Memory B cell (primary cell): ENCODE results near the gene NTM.

Source experiments
- ATAC-seq: fragments of 150-1000 bp; cut with Tn5 transposase; 2 replicates; pipeline ENCODE4 v1.10.0; 2021; ENCODE audit warnings: low read depth, mild to moderate bottlenecking, moderate library complexity
- DNase-seq, 2 donors: peaks; one replicate each; pipeline ENCODE4 v3.0.0; 2022; ENCODE audit warnings: low spot score in 2 of 2
- H3K27ac Mint-ChIP-seq: one replicate; pipeline ENCODE4 v1.8.0; 2022; ENCODE audit warnings: mild to moderate bottlenecking, moderate library complexity, mixed read lengths
- H3K27me3 Mint-ChIP-seq: one replicate; pipeline ENCODE4 v1.8.0; 2022; ENCODE audit warnings: mixed read lengths
- H3K36me3 Mint-ChIP-seq: one replicate; pipeline ENCODE4 v1.8.0; 2022; ENCODE audit warnings: mild to moderate bottlenecking, mixed read lengths
- H3K4me1 Mint-ChIP-seq: one replicate; pipeline ENCODE4 v1.8.0; 2022; ENCODE audit warnings: mixed read lengths
- H3K4me3 Mint-ChIP-seq: one replicate; pipeline ENCODE4 v1.8.0; 2022; ENCODE audit warnings: mild to moderate bottlenecking, moderate library complexity, mixed read lengths
- H3K9me3 Mint-ChIP-seq: one replicate; pipeline ENCODE4 v1.8.0; 2022; ENCODE audit warnings: mixed read lengths

The NTM gene

DNA sequence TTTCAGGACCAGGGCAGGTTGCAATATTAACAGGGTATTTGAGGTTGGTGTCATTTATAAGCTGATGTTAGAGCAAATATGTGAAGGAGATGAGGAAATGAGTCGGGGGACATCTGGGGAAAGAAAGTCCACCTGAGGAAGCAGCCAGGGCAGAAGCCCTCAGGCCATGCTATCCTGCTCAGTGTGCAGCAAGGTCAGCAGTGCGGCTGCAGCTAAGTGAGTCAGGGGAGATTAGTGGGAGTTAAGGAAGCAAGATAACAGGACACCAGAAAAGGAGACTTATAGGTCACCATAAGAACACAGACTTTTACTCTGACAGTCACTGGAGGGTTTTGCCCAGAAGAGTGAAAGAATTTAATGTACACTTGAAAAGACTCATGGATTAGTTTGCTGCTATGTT, 468.9 kb downstream of the NTM start:
- H3K4me1 Mint-ChIP-seq = no peaks in the 10 kb centered on the region
- H3K9me3 Mint-ChIP-seq = peaks cover 2% of the 10 kb centered on the region
- H3K4me3 Mint-ChIP-seq = no peak overlapping the region
- DNase-seq = no peak
- H3K36me3 Mint-ChIP-seq = no peaks in the 10 kb centered on the region
- peaks cover 2% of the 10 kb centered on the region for H3K27me3 Mint-ChIP-seq
- ATAC-seq = no peak
- no peak overlapping the region for H3K27ac Mint-ChIP-seq

DNA sequence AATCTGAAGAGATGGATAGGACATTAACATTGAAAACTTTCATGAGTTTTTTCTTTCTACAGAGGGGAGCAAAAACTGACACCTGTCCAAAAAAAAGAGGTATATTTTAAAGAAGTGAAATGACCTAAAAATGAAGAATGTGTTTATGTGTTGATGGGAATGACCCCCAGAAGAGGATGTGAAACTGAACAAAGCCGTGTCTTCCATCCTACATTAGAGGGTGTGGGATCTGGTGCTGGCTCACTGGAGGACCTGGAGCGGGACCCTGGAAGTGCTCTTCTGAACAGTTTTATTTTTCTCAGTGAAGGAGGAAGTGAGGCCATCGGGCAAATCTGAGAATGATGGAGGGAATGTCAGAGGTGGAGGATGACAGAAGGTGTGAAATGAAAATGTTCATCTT, 470.1 kb downstream of the NTM start:
- no peak for ATAC-seq

DNA sequence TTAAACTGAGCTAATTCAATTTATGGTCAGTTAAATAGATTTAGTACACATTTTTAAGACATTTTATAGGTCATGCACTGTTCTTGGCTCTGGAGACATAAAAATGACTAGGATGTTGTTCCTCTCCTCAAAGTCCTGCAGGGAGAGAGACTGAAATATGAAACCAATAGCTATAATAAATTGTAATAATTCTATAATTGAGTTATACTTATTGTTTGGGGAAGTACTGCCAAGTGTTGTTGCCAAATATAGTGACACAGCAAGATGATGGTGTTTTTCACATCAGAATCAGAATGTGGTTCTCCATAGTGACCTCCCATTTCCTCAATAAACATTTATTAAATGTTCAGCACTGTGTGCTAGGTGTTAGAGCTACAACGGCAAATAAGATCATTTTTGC, 470.6 kb downstream of the NTM start:
- ATAC-seq = no peak
- Mint-ChIP-seq H3K27ac (no peak overlapping the region), H3K36me3 (no peaks in the 10 kb centered on the region), H3K4me1 (no peaks in the 10 kb centered on the region), H3K27me3 (peaks cover 2% of the 10 kb centered on the region), H3K4me3 (no peak overlapping the region), H3K9me3 (peaks cover 2% of the 10 kb centered on the region)
- DNase-seq = no peak

More for the DNA sequence above, 470.1 kb downstream of the NTM start:
- Mint-ChIP-seq H3K36me3 (no peaks in the 10 kb centered on the region), H3K4me3 (no peak overlapping the region), H3K27ac (no peak overlapping the region), H3K9me3 (peaks cover 2% of the 10 kb centered on the region), H3K4me1 (no peaks in the 10 kb centered on the region), H3K27me3 (peaks cover 2% of the 10 kb centered on the region)
- DNase-seq = no peak

DNA sequence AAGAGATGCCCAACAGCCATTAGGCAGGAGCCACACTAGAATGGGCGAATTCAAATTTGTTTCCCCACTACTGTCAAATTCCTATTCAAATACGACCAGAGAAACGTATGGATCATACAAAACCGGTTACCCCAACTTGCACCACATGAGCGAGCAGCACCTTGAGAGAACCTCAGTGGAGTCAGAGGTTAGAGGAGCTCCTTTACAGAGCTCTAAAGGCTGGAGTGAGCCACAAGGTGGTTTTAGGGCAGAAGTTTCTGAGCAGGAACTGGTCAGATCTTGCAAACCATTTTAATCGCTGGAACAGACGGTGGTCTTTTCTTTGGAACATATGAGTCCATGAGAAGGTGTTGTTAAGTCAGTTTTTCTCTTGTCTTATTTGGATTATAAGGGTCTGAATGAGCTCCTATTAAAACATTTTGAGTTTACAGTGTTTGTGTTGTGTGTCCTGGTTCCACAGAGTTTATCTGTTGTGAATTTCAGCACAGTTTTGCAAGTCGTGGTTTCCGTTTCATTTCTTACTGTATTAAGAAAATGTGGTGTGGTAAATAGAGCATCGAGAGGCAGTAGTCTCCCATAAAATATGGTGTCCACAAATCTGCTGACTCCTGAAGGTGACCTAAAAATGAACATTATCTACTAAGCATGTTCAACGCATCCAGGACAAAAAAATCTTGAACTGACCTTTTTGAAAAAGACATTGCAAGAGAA, 471.7 kb downstream of the NTM start:
- no peaks in the 10 kb centered on the region for H3K36me3 Mint-ChIP-seq
- no peak overlapping the region for H3K4me3 Mint-ChIP-seq
- peaks cover 2% of the 10 kb centered on the region for H3K9me3 Mint-ChIP-seq
- H3K27me3 Mint-ChIP-seq = peaks cover 2% of the 10 kb centered on the region
- ATAC-seq = no peak
- H3K27ac Mint-ChIP-seq = no peak overlapping the region
- no peak for DNase-seq
- no peaks in the 10 kb centered on the region for H3K4me1 Mint-ChIP-seq

DNA sequence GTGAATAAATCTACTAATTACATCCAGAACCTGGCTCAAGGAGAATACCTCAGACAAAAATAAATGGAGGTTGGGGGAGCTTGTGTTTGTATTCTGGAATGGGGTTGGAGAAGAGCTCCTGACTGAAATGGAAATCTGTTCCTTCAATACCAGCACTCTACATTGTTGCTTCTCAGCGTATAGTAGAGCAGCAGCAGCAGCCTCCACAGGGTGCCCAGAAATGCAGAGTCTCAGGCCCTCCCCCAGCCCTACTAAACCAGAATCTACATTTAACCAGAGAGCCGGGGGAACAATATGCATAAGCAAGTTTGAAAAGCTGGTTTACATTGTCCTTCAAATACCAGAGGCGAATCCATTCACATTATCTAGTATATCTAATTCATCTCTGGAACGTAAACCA, 474.8 kb downstream of the NTM start:
- no peak for DNase-seq
- no peak overlapping the region for H3K4me3 Mint-ChIP-seq

DNA sequence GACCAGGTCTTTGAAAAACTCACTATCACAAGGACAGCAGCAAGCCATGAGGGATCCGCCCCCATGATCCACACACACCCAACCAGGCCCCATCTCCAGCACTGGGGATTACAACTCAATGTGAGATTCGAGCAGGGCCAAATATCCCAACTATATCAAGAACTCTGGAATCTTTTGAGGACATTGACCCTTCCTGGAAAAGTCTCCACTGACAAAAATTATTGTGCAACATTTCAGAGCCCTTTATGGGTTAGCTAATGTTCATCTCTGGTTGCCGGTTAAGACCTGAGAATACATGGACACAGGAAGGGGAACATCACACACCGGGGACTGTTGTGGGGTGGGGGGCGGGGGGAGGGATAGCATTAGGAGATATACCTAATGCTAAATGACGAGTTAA, 479.1 kb downstream of the NTM start:
- ATAC-seq = no peak
- Mint-ChIP-seq H3K4me3 (no peak overlapping the region), H3K9me3 (peaks cover 10% of the 10 kb centered on the region), H3K27ac (no peak overlapping the region), H3K4me1 (peaks cover 2% of the 10 kb centered on the region), H3K27me3 (no peaks in the 10 kb centered on the region), H3K36me3 (peaks cover 2% of the 10 kb centered on the region)
- DNase-seq = no peak

More for the DNA sequence above, 474.8 kb downstream of the NTM start:
- Mint-ChIP-seq H3K27ac (no peak overlapping the region), H3K27me3 (no peaks in the 10 kb centered on the region), H3K36me3 (no peaks in the 10 kb centered on the region), H3K9me3 (peaks cover 2% of the 10 kb centered on the region), H3K4me1 (no peaks in the 10 kb centered on the region)
- no peak for ATAC-seq

DNA sequence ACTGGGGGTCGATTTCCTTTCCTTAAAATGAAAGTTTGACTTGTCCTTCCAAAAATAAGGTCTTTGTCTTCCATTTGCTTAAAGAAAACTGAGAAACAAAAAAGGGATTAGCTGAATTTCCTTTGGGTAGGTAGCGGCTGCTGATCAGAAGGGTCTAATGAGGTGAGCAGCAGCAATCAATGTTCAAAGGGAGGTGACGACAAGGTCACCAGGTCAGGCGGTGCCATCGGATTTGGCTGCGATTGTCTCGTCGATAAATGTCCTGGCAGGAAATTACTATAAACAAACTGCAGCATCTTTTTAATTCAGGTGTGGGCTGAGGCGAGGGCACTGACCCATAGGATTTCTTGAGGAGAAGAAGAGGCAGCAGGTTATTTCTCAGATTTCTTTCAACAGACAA, 480.1 kb downstream of the NTM start:
- no peaks in the 10 kb centered on the region for H3K27me3 Mint-ChIP-seq
- no peak overlapping the region for H3K4me3 Mint-ChIP-seq
- peaks cover 2% of the 10 kb centered on the region for H3K36me3 Mint-ChIP-seq
- DNase-seq (no peak), ATAC-seq (no peak)
- peaks cover 11% of the 10 kb centered on the region for H3K9me3 Mint-ChIP-seq
- no peak overlapping the region for H3K27ac Mint-ChIP-seq
- H3K4me1 Mint-ChIP-seq = peaks cover 2% of the 10 kb centered on the region

DNA sequence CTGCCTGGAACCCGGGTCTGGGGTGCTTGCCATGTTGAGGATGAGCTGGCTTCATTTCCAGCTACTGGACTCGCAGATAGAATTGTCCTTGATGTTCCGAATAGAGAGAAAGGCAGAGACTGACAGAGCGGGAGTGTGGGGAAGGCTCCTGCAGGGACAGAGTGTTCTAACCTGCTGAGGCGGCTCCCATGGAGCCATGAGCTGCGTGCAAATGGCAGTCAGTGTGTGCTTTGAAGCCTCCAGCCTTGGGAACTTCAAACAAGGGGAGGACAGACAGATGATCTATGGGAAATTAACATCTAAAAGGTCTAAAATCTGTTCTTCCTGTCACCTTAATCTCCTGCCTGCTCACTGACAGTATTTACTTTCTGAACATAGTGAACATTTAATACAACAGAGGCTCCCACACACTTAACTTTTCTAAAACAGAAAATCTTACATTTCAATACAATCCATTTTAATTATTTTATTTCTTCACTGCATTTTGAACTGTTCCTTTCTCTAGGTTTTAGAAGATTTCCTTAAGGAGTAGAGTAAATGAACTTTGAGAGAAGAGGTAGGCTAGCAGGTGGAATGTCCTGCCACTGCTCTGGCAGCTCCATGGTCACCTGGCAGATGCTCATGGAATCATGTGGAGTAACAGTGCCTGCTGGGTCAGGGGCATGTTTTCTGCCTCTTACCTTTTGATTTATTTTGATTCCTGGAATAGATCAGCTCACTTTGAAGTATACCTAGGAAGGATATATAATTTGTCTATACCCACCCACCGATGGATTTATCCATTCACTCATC, 481.7 kb downstream of the NTM start:
- no peaks in the 10 kb centered on the region for H3K27me3 Mint-ChIP-seq
- H3K9me3 Mint-ChIP-seq = peaks cover 11% of the 10 kb centered on the region
- no peak overlapping the region for H3K27ac Mint-ChIP-seq
- ATAC-seq (no peak), DNase-seq (no peak)
- H3K4me1 Mint-ChIP-seq = peaks cover 2% of the 10 kb centered on the region
- H3K4me3 Mint-ChIP-seq = no peak overlapping the region
- peaks cover 2% of the 10 kb centered on the region for H3K36me3 Mint-ChIP-seq

DNA sequence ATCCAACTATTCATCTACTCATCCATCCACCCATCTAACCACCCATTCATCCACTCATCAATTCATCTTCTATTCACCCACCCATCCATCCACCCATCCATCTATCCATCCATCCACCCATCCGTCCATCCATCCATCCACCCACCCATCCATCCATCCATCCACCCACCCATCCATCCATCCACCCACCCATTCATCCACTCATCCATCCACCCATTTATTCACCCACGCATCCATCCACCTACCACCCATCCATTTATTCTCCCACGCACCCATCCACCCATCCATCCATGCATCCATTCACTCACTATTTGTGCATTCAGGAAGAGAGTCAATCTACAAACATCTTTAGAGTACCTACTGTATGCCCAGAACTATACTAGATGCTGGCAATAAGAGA, 482.3 kb downstream of the NTM start:
- Mint-ChIP-seq H3K4me1 (peaks cover 2% of the 10 kb centered on the region), H3K27me3 (no peaks in the 10 kb centered on the region), H3K9me3 (peaks cover 11% of the 10 kb centered on the region), H3K27ac (no peak overlapping the region), H3K36me3 (peaks cover 2% of the 10 kb centered on the region), H3K4me3 (no peak overlapping the region)
- ATAC-seq (no peak), DNase-seq (no peak)

DNA sequence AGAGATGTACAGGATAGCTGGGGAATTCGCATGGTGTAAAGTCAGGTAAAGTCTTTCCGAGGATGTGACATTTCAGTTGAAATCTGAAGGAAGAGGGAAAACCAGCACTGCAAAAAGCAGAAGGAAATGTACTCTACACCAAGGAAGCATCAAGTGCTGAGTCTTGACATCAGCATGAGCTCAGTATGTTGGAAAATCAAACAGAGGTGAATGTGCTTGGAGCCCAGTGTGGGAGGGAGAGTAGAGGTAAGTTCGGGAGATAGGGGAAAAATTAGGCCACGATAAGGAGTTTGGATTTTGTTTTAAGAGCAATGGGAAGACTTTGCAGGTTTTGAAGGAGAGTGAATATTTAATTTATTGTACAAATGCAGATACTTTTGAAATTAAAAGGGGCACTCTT, 484.0 kb downstream of the NTM start:
- peaks cover 2% of the 10 kb centered on the region for H3K4me1 Mint-ChIP-seq
- ATAC-seq = no peak
- no peak overlapping the region for H3K27ac Mint-ChIP-seq
- peaks cover 2% of the 10 kb centered on the region for H3K36me3 Mint-ChIP-seq
- peaks cover 10% of the 10 kb centered on the region for H3K9me3 Mint-ChIP-seq
- DNase-seq = no peak
- no peaks in the 10 kb centered on the region for H3K27me3 Mint-ChIP-seq
- H3K4me3 Mint-ChIP-seq = no peak overlapping the region

DNA sequence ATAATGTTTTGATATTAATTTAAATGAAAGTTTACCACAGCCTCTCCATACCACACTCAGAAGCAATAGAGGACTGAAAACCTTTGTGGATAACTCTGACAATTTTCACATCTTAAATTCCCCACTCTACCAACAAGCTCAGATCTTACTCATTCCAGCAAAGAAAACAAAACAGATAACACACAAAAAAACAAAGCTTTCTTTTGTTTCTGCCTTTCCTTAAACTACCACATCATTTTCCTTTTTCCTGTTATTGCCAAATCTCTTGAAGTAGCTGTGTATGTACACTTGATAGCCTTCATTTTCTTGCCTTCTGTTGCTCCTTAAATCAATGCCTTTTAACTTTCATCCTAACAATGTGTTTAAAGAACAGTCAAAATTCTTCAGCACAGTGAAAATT, 484.9 kb downstream of the NTM start:
- peaks cover 2% of the 10 kb centered on the region for H3K4me1 Mint-ChIP-seq
- peaks cover 10% of the 10 kb centered on the region for H3K9me3 Mint-ChIP-seq
- H3K27ac Mint-ChIP-seq = no peak overlapping the region
- no peak overlapping the region for H3K4me3 Mint-ChIP-seq
- peaks cover 2% of the 10 kb centered on the region for H3K36me3 Mint-ChIP-seq
- DNase-seq (no peak), ATAC-seq (no peak)
- H3K27me3 Mint-ChIP-seq = no peaks in the 10 kb centered on the region

DNA sequence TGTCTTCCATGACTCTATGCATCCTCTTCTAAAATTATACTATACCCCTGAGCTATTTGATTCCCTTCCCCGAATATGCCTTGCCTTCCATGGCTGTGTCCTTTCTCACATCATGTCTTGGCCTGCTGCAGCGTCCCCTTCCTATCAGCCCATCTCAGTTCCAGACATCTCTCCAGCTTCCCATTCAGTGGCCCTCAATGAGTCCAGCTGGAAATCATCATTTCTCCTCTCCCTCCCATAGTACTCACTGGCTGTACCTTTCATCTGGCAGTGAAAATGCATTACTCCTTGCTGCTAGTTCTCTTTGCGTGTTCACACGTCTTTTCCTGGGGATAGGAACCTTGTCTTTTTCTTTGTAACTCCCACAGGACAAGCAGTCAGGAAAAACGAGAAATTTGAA, 486.8 kb downstream of the NTM start:
- peaks cover 2% of the 10 kb centered on the region for H3K4me1 Mint-ChIP-seq
- no peak for DNase-seq
- no peaks in the 10 kb centered on the region for H3K27me3 Mint-ChIP-seq
- H3K4me3 Mint-ChIP-seq = no peak overlapping the region
- ATAC-seq = no peak
- H3K27ac Mint-ChIP-seq = no peak overlapping the region
- peaks cover 2% of the 10 kb centered on the region for H3K36me3 Mint-ChIP-seq
- peaks cover 10% of the 10 kb centered on the region for H3K9me3 Mint-ChIP-seq

DNA sequence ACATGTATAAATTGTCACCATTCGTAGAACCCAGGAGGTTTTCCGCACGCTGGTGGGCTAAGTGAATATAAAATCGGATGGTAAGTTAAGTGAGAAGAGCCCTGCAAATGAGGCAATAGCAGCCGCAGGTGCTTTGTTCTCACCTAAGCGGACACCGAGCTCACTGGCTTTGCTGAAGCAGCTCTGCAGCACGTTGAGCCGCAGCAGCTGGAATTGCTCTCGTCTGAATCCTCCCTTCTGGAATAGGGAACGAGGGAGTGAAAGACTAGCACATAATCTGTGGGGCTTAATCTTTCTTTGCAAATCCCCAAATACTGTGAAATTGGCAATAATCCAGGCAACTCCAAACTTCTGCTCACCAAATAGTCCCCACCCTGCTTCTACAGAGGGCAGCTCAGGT, 488.1 kb downstream of the NTM start:
- no peaks in the 10 kb centered on the region for H3K4me1 Mint-ChIP-seq
- no peak overlapping the region for H3K27ac Mint-ChIP-seq
- DNase-seq (no peak), ATAC-seq (no peak)
- H3K4me3 Mint-ChIP-seq = no peak overlapping the region
- H3K9me3 Mint-ChIP-seq = peaks cover 3% of the 10 kb centered on the region
- H3K27me3 Mint-ChIP-seq = no peaks in the 10 kb centered on the region
- no peaks in the 10 kb centered on the region for H3K36me3 Mint-ChIP-seq

DNA sequence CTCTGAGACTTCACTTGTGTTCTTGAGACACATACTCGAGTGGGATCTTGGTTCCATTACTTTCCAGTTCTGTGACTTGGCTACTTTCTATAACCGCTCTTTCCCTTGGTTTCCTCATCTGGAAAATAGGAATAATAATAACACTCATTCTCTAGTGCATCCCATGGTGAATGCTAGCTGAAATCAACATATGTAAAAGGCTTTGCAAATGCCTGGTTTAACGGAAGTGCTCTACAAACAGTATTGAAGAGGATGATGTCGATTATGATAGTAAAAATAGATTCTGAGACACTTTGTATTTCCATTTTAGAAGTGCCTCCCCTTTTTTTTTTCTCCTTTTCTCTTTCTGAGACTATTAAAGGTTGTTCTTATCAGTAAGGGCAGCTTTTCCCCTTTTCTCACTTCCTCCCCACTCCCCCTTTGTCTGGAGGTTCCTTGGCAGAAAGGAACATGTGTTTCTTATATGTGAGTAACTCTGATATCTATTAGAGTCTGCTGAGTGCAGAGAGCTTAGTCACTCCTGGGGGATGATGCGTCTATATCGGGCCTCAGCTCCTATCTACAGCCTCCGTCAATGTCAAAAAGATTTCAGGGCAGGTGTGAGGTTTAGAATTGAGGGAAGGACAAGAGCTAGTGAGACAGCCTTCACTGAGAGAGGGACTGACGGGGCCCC, 489.3 kb downstream of the NTM start:
- ATAC-seq = no peak
- no peak for DNase-seq
- H3K4me3 Mint-ChIP-seq = no peak overlapping the region
- no peak overlapping the region for H3K27ac Mint-ChIP-seq
- H3K27me3 Mint-ChIP-seq = no peaks in the 10 kb centered on the region
- no peaks in the 10 kb centered on the region for H3K4me1 Mint-ChIP-seq
- H3K36me3 Mint-ChIP-seq = no peaks in the 10 kb centered on the region
- peaks cover under 1% of the 10 kb centered on the region for H3K9me3 Mint-ChIP-seq
